OCI-LY3 (cell line): ENCODE results near the gene NFYB.

Experiments used
- EZH2phosphoT487 ChIP-seq: fragments of 200-600 bp; shearing (Covaris generic); IDR thresholded peaks from 2 replicates; pipeline ENCODE4 v1.6.1; 2018; ENCODE audit warnings: antibody characterized with exemption, mixed run types, low read depth
- TF ChIP-seq, protein P1 (sequence below): fragments of 200-600, 300-600 bp; sonication (generic); IDR thresholded peaks from 2 replicates; pipeline ENCODE4 v1.5.1; 2014; ENCODE audit warnings: antibody characterized with exemption, low read length, low read depth

DNA sequence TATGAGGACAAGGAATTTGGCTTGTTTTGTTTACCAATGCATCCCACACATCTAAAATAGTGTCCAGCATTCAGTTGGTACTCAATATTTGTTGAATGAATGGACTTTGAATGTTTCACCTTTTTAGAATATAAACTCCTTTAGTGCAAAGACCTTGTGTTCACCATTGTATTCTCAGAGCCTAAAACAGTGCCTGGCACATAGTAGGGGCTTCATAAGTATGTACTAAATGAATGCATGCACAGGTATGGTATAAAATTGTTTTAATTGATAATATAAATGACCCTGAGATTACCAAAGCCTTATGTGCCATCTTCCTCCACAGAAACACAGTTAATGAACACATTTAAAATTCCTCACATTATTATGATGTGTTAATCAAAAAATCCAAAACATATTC is 5.0 kb upstream of the NFYB start:
- TF ChIP-seq, protein P1, sequence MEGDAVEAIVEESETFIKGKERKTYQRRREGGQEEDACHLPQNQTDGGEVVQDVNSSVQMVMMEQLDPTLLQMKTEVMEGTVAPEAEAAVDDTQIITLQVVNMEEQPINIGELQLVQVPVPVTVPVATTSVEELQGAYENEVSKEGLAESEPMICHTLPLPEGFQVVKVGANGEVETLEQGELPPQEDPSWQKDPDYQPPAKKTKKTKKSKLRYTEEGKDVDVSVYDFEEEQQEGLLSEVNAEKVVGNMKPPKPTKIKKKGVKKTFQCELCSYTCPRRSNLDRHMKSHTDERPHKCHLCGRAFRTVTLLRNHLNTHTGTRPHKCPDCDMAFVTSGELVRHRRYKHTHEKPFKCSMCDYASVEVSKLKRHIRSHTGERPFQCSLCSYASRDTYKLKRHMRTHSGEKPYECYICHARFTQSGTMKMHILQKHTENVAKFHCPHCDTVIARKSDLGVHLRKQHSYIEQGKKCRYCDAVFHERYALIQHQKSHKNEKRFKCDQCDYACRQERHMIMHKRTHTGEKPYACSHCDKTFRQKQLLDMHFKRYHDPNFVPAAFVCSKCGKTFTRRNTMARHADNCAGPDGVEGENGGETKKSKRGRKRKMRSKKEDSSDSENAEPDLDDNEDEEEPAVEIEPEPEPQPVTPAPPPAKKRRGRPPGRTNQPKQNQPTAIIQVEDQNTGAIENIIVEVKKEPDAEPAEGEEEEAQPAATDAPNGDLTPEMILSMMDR = no peak
- no peak for TF ChIP-seq EZH2phosphoT487
